ENCODE results near the gene AQP9.
"Not testable (repeated sequence)": the region's sequence is repeated elsewhere in the genome, so short reads cannot be mapped to it uniquely, and the experiment has no call there.

AQP9 gene, protein sequence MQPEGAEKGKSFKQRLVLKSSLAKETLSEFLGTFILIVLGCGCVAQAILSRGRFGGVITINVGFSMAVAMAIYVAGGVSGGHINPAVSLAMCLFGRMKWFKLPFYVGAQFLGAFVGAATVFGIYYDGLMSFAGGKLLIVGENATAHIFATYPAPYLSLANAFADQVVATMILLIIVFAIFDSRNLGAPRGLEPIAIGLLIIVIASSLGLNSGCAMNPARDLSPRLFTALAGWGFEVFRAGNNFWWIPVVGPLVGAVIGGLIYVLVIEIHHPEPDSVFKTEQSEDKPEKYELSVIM

DNA sequence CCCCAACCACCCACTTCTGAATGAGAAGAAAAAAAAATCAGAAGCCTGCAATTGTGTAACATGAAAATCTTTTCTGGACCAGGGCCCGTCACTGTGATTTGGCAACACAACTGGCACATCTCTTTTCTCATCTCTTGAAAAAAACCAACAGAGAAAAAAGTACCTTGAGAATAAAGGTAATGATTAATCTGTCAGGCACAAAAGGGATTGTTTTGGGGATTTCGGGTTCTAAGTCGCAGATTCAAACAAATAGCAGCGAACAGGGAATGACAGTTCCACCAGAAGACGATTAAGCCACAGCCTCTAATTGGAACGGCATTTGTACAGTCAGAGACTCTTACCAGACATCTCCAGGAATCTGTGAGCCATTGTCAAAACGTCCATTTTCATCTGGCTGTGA lies at the start of gene AQP9:
AQP9 (plus strand) TSS at position 276 of the 400 bp plus-strand sequence. CDS start 185 bp downstream, outside the sequence.
- no peak for DNase-seq (ENCODE audit: insufficient read length, low spot score)

DNA sequence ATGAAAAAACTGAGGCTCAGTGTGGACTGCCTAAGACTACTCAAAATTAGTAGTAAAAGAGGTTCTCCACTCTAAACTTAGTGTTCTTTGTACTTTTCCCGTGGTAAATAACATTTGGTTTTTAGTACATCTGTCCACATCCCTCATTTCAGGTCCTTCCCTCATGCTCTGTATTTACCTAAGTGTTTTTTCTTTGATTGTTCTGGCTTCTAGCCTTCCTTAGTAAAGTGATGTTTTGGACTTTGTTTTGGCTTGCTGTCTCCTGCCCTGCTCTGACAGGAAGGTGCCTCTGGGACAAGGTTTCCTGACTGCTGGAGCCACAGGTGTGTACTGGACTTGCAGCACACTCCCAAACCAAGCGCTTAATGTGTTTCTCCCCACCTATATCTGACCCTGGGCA lies 42.8 kb upstream of the AQP9 start:
- DNase-seq (ENCODE audit: insufficient read length, low spot score): no peak
- no peak for FAIRE-seq

More for the DNA sequence above, at the start of gene AQP9:
- FAIRE-seq: no peak

DNA sequence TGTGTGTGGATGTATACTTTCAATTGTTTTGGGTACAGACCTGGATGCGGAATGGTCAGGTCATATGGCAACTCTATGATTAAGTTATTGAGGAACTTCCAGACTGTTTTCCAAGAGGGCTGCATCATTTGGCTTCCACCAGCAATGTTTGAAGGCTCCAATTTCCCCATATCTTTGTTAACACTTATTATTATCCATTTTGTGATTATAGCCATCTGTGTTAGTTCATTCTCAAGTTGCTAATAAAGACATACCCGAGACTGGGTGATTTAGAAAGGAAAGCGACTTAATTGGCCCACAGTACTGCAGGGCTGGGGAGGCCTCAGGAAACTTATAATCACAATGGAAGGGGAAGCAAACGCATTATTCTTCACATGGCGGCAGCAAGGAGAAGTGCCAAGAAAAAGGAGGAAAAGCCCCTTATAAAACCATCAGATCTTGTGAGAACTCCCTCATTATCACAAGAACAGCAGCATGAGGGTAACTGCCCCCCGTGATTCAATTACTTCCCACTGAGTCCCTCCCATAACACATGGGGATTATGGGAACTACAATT lies 41.6 kb upstream of the AQP9 start:
- no peak for FAIRE-seq
- DNase-seq (ENCODE audit: insufficient read length, low spot score): no peak

DNA sequence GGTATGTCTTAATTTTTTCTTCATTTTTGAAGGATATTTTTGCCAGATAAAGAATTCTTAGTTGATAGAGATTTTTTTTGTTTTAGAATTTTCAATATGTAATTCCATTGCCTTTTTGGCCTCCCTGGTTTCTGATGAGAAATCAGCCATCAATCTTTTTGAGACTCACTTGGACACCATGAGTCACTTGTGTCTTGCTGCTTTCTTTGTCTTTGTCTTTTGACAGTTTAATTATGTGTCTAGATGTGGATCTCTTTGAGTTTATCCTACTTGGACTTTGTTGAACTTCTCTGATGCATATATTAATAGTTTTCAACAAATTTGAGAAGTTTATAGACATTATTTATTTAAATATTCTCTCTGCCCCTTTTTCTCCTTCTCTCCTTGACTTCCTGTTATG lies 34.7 kb upstream of the AQP9 start:
- no peak for FAIRE-seq
- DNase-seq (ENCODE audit: insufficient read length, low spot score): no peak

DNA sequence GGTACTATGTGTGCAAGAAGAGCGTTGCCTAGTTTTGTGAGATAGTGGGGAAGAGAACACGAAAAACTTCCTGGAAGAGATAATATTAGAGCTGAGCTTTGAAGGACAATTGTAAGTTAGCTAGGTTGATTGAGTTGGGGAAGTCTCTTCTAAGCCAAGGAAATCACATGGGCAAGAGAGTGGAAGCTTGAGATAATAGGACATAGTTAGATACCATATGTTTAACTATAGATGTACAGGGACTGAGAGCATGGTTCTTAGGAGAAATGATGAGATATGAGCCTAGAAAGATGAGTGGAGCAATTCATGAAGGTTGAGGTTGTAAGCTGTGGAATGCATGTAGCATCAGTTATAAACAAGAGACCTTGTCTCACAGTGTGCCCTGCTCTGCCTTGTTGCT lies 30.1 kb upstream of the AQP9 start:
- DNase-seq (ENCODE audit: insufficient read length, low spot score) (no peak), FAIRE-seq (no peak)

DNA sequence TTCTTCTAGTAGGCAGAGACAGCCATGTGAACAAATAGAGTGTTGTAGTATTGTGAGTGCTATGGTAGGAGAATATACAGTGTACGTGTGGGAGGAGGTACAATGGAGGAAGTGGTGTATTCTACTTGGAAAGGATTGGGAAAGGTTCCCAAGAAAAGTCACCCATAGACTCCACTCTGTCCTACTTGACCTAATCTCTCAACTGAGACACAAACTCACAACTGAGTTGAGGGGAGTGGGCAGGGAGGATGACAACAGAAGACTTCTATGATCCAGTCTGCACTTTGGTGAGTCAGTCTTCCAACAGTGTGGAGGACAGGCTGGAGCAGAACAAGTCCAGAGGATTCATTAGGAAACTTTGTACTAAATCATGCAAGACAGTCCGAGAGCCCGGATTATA lies 28.8 kb upstream of the AQP9 start:
- FAIRE-seq (no peak), DNase-seq (ENCODE audit: insufficient read length, low spot score) (no peak)

DNA sequence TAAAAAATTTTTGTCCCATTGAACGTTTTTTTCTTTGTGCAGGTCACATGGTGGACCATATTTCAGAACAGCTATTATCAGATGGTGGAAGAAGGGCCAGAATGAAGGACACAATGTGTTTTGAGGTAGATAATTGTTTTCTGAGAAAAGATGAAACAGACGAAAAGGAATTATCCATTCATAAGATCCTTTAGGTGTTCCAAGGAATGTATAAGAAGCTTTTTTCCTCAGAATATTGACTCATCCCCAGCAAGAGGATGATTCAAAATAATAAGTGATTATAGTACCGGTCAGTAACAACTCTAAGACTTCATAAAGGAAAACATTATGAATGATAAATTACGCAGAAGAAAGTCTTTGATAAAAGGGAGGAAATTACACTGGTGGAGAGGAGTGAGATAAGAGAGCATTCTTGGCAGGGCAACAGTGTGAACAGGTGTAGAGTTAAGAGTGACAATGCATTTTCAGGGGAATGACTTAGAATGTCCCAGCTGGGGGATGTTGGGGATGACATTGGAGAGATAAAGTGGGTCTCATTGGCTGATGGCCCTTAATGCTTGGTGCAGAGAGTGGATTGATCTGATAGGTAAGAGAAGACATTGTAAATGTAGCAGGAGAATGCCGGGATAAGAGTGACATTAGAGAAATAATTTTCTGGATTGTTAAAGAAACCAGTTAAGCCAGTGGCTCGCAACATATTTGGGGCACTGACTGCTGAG lies 27.0 kb upstream of the AQP9 start:
- DNase-seq (ENCODE audit: insufficient read length, low spot score) (no peak), FAIRE-seq (no peak)

DNA sequence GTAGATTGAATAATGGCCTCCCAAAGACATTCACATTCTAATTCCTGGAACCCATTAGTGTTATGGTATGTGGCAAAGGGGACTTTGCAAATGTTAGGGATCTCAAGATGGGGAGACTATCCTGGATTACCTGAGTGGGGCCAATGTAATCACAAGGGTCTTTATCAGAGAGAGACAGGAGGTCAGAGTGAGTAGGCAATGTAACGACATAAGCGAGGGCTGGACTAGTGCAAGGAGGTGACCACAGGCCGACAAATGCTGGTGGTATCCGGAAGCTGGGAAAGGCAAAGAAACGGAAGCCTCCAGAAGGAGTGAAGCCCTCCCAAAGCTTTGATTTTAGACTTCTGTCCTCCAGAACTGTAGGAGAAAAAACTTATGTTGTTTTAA lies 26.5 kb upstream of the AQP9 start:
- FAIRE-seq (no peak), DNase-seq (ENCODE audit: insufficient read length, low spot score) (no peak)

DNA sequence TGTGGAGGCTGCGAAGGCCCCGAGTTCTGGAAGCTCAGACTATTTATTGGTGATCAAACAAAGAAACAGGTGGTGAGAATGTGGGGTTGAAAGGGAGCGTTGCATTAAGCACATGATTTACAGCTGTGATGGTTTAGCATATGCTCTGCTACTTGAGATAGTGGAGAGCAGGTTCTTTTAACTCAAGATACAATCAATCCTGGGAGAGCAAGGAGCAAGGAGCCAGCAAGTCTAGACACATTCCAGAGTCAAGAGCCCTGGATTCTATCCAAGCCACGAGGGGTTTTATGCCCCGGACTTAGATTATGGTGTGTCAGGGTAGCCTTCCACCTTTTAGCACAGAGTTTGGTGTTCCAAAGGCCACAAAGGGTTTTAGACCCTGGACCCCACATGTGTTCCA lies 24.8 kb upstream of the AQP9 start:
- DNase-seq (ENCODE audit: insufficient read length, low spot score); FAIRE-seq: not testable (repeated sequence)

DNA sequence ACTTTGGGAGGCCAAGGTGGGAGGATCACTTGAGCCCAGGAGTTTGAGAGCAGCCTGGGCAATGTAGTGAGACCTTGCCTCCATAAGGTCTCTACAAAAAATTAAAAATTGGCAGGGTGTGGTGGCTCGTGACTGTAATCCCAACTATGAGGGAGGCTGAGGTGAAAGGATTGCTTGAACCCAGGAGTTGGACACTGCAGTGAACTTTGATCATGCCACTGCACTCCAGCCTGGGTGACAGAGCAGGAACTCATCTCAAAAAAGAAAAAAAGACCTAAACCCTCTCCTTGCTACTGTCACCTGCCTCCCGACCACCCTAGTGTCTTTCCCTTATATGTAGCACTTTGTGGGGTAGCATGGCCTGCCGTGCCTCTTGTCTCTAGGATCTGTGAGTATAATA lies 23.8 kb upstream of the AQP9 start:
- no peak for DNase-seq (ENCODE audit: insufficient read length, low spot score)

DNA sequence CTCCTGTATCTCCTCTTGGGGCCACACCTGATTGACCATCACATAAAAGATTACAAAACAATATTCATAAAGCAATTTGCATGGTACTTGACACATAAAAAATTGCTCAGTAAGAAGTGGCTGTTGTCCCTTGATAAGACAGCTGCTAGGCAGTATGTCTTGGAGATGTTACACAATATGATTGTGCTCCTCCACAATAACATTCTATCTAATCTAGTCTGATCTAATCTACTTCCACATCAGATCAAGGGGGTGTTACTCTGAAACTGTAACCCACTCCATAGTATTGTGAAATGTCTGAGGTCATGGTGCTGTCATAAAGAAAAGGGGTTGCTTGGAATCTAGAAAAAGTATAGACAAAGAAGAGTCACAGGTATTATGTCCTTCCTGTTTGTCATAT lies 23.4 kb upstream of the AQP9 start:
- no peak for FAIRE-seq
- no peak for DNase-seq (ENCODE audit: insufficient read length, low spot score)

More for the DNA sequence above, 23.8 kb upstream of the AQP9 start:
- no peak for FAIRE-seq

DNA sequence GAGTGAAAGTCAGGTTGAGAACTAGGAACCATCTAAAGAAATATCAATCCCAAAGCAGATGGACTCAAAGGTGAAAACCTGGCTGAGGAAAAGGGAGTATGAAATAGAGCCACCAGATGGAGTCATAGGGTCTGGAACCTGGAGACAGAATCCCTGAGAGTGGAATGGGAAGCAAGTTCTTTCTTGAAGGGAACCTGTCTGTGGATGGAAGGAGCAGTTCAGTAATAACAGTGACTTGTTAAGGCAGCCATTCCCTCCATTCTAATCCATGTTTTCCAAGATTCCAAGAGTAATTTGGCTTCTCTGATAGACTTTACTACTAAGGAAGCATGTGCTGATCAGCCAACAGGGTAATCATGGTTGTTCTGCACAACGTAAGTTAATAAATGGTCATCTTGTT lies 22.5 kb upstream of the AQP9 start:
- DNase-seq (ENCODE audit: insufficient read length, low spot score) (peak; percentile 9), FAIRE-seq (no peak)

DNA sequence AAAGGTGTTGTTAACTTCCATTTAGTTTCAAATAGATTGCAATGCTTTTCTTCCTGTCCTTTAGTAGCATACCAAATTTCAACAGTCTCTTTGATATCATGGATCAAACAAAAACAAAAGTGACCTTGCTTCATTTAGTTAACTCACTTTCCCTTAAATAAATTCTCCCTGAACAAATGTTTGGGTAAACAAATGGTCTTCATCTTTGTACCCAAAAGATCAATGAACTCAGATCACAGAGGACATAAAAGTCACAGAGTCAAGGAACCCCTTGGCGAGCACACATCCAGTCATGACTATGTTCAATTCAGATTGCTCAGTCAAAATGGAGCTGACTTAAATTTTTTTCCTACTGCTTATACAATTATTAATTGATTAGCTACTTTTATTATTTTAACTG lies 20.6 kb upstream of the AQP9 start:
- FAIRE-seq: no peak
- no peak for DNase-seq (ENCODE audit: insufficient read length, low spot score)

DNA sequence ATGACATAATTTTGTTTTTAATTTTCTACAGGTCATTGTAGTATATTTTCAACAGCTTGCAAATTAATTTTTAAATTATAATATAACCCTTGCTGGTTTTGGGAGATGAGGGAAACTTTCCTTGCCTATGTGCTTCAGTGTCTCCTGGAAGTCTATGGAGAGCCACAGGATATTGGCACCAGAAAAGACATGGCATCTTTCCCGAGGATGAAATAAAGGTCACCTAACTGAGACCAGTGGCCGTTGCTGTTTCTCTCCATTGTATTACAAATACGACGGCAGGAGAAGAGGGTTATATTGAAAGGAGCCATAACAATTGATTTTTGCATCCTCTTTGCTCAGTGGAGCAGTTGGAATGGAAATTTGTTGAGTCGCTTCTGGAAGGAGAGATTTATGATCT lies 19.9 kb upstream of the AQP9 start:
- FAIRE-seq: no peak
- no peak for DNase-seq (ENCODE audit: insufficient read length, low spot score)

DNA sequence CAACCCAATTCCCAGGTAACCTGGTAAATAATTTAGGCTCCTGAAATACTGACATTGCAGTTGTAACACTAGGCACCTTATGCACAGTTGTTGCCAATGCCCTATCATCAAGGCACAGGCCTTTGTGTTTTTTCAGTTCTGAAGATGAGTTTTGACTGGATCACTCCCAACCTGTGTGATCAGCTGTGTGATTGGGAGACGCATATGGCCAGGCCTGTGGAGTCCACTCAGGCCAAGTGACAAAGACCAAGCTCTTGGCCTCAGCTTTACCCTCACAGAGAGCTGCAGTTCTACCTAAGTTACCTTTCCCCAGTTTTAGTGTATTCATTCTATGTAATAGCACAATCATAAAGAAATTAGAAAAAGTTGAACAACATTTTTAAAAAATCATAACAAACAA lies 19.2 kb upstream of the AQP9 start:
- no peak for DNase-seq (ENCODE audit: insufficient read length, low spot score)
- FAIRE-seq: no peak

DNA sequence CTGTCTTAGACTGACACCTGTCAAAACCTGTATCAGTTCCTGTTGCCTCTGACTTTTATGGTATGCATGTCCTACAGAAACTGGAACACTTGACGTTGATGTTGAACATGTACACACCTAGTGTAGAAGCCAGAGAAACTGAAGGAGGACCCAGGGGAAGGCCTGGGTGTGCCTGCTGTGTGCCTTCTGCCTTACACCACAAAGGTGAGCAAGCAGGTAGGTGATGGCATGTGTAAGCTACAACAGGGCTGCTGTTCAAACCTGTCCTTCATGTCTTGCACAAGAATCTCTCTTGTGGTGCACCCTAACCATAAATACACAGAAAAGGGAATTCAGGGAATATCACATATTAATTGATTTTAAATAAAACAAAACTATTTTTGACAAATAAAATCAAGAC lies 13.6 kb upstream of the AQP9 start:
- FAIRE-seq (no peak), DNase-seq (ENCODE audit: insufficient read length, low spot score) (no peak)

DNA sequence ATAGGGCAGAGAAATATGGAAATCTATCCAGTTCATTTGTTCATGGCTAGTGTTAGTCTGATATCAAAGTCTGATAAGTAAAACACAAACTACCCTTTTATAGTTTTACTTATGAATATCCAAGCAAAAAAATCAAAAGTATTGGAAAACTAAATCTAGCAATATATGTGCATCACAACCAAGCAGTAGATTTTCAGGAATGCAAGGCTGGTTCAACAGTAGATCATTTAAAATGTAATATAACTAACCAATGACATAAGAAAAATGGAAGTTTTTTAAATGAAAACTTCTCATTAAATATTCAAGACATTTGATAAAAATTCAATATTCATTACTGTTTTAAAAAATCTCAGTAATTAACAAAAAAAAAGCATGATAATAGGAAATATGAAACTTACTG lies 12.8 kb upstream of the AQP9 start:
- FAIRE-seq (no peak), DNase-seq (ENCODE audit: insufficient read length, low spot score) (no peak)

DNA sequence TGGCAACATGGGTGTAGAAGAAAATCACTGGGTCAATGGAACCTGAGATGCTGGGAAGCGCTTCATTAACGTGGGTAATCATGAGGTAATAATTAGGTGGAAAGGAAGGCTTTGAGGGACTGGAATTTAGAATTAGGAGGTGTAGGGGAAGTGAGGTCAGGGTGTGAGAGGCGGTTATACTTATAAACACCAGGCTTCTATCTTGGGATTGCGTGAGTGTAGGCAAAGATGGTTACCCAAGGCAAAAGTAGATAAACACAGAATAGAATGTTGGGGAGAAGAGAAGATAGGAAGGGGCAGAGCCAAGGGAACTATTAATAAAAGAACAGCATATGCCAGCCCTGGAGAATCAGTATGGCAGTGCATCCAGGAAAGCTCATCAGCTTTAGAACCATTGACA lies 3.3 kb upstream of the AQP9 start:
- FAIRE-seq (no peak), DNase-seq (ENCODE audit: insufficient read length, low spot score) (no peak)

DNA sequence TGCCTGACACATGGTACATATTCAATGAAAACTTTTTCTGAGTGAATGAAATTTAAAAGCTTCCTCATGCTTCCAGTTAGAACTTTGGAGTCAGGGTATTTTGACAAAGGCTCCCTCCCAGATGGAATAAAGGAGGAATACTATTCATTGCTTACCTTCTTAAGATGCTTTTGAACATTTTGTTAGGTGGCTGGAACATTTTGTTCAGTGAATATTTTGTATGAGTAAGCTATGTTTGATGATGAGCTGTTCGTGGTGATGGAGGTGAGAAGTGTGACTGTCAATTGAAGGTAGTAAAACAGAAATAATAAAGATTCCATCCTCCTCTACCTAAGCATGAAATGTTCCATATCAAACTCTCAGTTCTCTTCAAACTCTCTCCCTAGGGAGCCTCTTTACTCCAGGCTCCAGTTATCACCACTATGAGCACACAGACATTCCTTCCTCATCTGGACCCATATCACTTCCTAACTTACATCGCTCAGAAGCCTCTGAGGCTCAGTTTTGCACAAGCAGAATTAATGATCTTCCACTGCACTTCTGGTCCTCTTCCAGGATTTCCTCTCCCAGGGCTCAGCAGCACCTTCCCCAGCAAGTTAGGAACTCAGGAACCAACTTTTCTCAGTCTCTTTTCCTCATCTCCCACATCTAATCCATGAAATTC lies 2.5 kb upstream of the AQP9 start:
- no peak for FAIRE-seq

DNA sequence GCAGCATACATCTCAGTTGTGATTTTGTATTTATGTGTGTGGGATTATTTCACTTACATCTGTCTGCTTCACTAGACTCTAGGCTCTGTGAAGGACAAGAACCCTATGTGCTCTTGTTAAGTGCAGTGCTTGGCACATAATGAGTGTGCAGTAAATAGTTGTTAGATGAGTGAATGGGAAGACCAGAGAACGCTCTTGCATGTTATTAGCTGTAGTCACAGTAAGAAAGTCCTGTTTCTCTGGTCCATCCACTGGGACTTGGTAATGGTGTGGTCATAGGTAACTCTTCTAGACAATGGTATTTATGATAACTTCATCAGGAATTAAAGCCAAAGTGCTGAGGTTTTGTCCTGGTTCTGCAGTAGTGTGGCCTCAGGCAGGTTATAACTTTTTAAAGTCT lies 1.4 kb upstream of the AQP9 start:
- DNase-seq (ENCODE audit: insufficient read length, low spot score) (no peak), FAIRE-seq (no peak)

More for the DNA sequence above, 2.5 kb upstream of the AQP9 start:
- DNase-seq (ENCODE audit: insufficient read length, low spot score): no peak

DNA sequence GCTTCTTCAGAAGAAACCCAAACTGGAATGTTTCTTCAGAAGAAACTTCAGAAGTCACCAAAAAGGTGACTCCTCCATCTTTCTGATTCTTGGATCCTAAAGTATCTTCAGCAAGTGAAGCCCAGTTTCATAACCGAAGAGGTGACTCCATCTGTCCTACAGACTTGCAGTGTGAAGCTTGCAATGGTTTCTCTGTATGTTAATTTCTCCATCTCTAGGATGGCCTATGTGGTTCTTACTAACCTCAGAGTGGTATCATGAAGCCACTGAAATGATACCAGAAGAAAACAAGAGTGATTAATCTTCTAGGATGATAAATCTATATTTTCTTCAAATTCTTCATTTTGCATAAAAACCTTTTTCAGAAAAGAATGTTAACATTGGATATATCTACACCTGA lies 495 bp upstream of the AQP9 start:
- FAIRE-seq (no peak), DNase-seq (ENCODE audit: insufficient read length, low spot score) (no peak)
